ENCODE results near the gene ATP5F1E. TPM values are rescaled to one million over a fixed set of nuclear protein-coding genes. Genes with fewer than 3 reads are reported as not detected.

The ATP5F1E gene
- total RNA-seq, 1 donor from 2014 or later: 59.7 TPM

GRCh38 chr20:59030911-59031563 lies 1.1 kb downstream of the ATP5F1E start:
- Histone ChIP-seq H3K27me3 (no peaks in the 10 kb centered on the region), H3K27ac (peak overlapping the region; percentile 91), H3K4me3 (peak overlapping the region; percentile 91), H3K36me3 (peaks cover 73% of the 10 kb centered on the region), H3K4me1 (peaks cover 38% of the 10 kb centered on the region), H3K9me3 (no peaks in the 10 kb centered on the region)
- intact Hi-C loops (cut with DNase I): no loop called here
- DNase-seq (no peak), ATAC-seq (no peak)
- TF ChIP-seq CTCF (IDR thresholded peaks at IDR 0.05): no peak

DNA sequence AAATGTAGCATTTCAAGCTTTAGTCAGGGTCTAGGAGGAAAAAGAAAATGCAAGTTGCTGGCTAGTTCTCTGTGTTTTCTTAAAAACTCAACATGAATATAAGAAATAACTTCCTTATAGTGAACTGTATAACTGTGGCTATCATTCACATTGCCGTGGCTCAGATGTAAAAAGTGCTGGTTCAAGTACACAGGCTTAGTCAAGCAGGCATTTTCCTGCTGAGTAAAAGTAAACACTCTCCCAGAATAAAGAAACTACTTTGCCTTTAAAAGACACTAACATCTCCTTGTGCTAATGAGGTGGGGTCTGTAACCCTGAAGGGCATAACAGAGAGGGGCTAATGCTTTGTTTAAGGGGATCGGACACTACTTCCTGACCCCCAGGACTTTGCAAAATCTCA lies 3.3 kb downstream of the ATP5F1E start:
- Histone ChIP-seq H3K36me3 (peaks cover 73% of the 10 kb centered on the region), H3K9me3 (no peaks in the 10 kb centered on the region), H3K4me3 (peak overlapping the region; percentile 11), H3K4me1 (peaks cover 38% of the 10 kb centered on the region), H3K27me3 (no peaks in the 10 kb centered on the region), H3K27ac (no peak overlapping the region)
- DNase-seq (no peak), ATAC-seq (no peak)
- intact Hi-C loops (cut with DNase I): no loop called here
- no peak for TF ChIP-seq CTCF (IDR thresholded peaks at IDR 0.05)

DNA sequence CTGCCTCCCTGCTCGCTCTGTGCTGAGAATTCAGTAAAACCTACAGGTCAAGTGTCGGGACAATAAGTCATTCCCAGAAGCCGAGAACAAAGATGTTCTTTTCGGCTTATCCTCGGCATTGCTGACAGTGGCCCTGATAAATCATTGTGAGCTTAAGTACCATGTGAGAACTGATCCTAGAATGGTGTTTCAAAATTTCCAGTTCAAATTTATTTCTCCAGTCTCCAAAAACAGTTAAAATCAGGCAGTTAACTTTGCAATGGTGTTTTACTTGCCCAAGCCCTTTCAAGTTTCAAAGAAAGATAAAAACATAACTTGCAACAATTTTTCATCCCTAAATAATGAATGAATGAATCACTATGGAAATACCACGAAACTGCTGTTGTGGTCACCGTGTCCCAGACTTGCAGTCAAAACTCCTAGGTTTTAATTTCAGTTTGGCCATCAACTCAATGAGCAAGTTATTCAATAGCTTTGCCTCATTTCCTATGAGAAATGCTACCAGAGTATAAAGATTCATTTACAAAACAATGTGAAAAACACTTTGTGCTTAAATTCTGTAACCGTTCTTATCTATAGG lies 4.3 kb downstream of the ATP5F1E start:
- DNase-seq: no peak
- no peak overlapping the region for H3K27ac ChIP-seq
- intact Hi-C loops (cut with DNase I): no loop called here
- H3K9me3 ChIP-seq: no peaks in the 10 kb centered on the region
- no peak for ATAC-seq
- no peak for TF ChIP-seq CTCF (IDR thresholded peaks at IDR 0.05)
- H3K4me3 ChIP-seq: no peak overlapping the region
- H3K4me1 ChIP-seq: peaks cover 35% of the 10 kb centered on the region
- H3K36me3 ChIP-seq: peaks cover 81% of the 10 kb centered on the region
- no peaks in the 10 kb centered on the region for H3K27me3 ChIP-seq

- TF ChIP-seq CTCF (IDR thresholded peaks at IDR 0.05): no peak
- intact Hi-C loops (cut with DNase I): no loop called here
- ATAC-seq (no peak), DNase-seq (no peak)
- H3K27ac ChIP-seq: no peak overlapping the region
- peaks cover 86% of the 10 kb centered on the region for H3K36me3 ChIP-seq
- H3K4me1 ChIP-seq: peaks cover 33% of the 10 kb centered on the region
- H3K4me3 ChIP-seq: no peak overlapping the region
- no peaks in the 10 kb centered on the region for H3K27me3 ChIP-seq
- no peaks in the 10 kb centered on the region for H3K9me3 ChIP-seq
Observed at GRCh38 chr20:59026904-59027740, 5.0 kb downstream of the ATP5F1E start.

DNA sequence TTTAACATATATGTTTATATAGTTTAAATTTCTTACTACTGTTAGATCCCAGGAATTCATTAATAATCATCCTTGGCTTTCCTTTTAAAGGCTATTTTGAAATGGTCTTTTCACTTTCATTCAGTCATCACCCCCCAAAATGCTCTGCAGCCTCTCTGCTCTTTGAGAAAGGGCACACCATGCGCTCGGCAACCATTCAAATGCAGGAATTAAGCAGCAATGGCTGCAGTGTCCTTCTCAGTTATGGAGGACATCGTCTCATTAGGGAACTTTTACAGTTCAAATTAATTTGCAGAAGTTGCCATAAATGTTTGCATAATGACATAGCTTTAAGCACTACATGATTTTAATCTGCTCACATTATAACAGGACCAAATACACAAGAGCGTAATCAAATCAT lies 6.6 kb downstream of the ATP5F1E start:
- H3K9me3 ChIP-seq: no peaks in the 10 kb centered on the region
- ATAC-seq (no peak), DNase-seq (no peak)
- H3K27me3 ChIP-seq: no peaks in the 10 kb centered on the region
- intact Hi-C loops (cut with DNase I): no loop called here
- H3K27ac ChIP-seq: no peak overlapping the region
- peaks cover 81% of the 10 kb centered on the region for H3K36me3 ChIP-seq
- H3K4me3 ChIP-seq: no peak overlapping the region
- peaks cover 24% of the 10 kb centered on the region for H3K4me1 ChIP-seq
- TF ChIP-seq CTCF (IDR thresholded peaks at IDR 0.05): no peak

Measured in upper lobe of right lung (tissue), 1 donor.